Amniotic stem cell (primary cell): ENCODE results near the gene PLVAP.
A peak's percentile ranks its signal among the peaks of the same experiment; 100 is the strongest.

Source experiments
- DNase-seq: peaks from one replicate; lab custom pipeline; 2025; lab: John Stamatoyannopoulos, UW

The PLVAP gene, protein sequence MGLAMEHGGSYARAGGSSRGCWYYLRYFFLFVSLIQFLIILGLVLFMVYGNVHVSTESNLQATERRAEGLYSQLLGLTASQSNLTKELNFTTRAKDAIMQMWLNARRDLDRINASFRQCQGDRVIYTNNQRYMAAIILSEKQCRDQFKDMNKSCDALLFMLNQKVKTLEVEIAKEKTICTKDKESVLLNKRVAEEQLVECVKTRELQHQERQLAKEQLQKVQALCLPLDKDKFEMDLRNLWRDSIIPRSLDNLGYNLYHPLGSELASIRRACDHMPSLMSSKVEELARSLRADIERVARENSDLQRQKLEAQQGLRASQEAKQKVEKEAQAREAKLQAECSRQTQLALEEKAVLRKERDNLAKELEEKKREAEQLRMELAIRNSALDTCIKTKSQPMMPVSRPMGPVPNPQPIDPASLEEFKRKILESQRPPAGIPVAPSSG

DNA sequence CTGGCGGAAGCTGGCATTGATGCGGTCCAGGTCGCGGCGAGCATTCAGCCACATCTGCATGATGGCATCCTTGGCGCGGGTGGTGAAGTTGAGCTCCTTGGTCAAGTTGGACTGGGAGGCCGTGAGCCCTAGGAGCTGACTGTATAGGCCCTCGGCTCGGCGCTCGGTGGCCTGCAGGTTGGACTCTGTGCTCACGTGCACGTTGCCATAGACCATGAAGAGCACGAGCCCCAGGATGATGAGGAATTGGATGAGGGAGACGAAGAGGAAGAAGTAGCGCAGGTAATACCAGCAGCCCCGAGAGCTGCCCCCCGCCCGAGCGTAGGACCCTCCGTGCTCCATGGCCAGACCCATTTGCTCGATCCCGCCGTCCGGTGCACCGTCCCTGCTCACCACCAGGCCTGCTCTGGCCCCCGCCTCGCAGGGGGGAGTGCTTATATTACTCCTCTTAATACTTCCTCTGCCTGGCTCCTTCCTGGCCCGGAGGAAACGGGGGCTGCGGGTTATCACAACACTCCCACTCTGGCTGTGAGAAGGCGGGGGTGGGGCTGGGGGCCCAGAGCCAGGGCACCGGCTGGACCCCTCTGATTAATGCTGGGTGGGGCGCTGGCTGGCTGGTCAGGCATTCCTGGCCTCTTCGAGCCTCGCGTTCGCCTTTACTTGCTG is at the start of gene PLVAP:
TSS of gene PLVAP (minus strand) at position 408 of the 666 bp plus-strand sequence. CDS start at position 354, 54 bp downstream.
- no peak for DNase-seq

DNA sequence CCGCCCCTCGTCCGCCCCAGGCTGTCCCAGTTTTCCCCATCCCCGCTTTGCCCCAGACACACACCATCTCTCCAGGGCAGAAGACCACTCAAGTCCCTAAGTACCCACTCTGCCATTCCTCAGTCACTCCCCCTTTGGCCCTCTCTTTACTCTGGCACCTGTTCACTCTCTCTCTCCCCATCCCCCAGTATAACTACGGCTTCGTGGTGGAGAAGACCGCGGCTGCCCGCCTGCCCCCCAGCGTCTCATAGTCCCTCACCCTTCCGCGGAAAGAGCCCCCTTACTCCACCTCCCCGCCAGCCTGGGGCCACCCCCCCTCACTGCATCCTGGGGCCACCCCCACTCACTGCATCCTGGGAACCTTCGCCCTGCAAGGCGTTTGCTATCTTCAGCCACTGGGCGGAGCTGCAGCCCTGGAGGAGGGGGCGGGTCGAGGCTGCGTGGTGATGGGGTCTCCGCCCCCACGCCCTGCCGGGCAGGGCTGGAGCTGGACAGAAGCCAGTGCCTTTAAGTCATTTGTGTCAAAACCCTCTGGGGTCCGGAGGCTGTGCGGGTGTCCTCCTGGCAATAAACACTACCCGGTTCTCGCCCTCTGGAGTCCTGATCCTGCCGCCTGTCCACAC is 47.7 kb upstream of the PLVAP start:
- DNase-seq, result no peak

DNA sequence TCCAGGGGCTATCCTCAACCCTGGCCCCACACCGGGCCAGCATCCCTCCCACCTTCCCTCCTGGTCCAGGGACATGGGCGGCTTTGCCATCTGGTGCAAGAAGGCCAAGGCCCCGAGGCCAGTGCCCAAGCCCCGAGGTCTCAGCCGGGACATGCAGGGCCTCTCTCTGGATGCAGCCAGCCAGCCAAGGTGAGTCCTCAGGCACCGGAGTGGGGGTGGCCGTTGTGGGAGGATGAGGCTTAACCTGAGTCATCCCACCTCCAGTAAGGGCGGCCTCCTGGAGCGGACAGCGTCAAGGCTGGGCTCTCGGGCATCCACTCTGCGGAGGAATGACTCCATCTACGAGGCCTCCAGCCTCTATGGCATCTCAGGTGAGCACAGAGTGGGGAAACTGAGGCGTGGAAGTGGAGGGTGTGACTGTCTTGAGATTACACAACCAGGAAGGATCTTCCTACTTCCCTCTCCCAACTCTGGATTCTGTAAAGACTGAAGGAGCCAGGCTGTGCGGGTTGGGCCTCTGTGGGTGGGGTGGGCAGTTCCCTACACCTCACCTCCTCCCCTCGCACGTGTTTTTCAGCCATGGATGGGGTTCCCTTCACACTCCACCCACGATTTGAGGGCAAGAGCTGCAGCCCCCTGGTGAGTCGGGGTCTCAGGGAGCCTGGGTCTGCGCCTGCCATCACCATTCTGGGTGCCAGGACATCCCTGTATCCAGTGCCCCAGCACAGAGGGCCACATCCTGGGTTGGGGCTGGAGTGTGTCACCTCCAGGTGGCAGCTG is 46.5 kb upstream of the PLVAP start:
- no peak for DNase-seq

DNA sequence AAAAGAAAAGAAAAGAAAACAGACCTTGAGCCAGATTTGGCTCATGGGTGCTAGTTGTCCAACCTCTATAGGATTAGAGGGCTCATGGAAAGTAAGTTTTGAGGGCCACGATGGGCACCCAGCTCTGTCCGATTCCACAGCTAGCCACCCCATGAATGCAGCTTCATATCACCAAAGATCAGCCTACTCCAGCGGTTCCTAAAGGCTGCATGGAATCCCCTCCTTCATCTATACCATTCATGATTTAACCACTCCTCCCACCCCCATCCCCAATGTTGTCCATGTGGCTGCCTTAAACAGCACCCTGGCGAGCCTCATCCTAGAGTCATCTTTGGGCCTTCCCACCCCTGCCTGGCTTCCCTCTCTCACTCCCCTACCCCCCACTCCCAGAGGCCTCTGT is 44.8 kb upstream of the PLVAP start:
- DNase-seq, result no peak

DNA sequence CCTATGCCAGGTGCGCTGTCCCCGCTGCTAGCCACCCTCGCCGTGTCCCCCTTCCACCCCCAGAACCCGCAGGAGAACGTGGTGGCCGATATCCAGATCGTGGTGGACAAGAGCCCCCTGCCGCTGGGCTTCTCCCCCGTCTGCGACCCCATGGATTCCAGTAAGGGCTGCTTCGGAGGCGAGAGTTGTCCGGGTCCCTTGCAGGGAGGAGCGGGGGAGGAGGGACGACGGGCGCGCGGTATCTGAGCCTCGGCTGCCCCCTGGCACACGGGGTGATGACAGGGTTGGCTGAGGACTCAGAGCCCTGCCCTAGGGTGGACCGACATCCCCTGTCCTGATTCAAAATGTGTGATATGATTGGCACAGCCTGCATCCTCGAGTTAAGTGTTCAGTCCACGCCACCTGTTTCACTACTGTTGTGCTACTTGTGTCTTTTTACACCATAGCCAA is 43.4 kb upstream of the PLVAP start:
- no peak for DNase-seq

DNA sequence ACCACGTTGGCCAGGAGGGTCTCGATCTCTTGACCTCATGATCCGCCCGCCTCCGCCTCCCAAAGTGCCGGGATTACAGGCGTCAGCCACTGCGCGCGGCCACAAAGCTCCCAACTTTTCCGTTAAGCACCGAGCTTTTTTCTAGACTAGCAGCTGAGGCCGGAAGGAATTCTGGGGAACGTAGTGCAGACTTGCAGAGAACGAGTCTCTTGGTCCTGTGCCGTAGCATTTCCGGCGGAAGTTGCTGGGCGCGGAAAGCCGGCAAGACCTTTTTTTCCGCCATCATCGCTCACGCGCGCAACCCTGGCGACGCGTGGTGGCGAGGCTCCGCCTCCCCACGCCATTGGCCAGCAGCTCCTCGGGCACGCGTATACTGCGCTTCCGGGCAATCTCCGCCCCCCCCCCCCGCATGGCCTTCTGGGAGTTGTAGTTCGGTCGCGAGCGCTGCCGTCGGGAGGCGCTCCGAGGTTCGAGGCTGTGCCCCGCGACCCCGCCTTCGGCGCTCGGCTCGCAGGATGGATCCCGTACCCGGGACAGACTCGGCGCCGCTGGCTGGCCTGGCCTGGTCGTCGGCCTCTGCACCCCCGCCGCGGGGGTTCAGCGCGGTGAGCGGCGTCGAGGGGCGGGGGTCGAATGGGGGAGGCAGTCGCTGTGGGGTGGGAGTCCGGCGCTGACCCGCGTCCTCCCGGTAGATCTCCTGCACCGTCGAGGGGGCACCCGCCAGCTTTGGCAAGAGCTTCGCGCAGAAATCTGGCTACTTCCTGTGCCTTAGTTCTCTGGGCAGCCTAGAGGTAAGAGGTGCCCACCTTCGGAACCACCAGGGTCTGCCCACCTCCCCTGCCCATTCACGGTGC is 42.7 kb upstream of the PLVAP start, which contains the start of gene MVB12A:
TSS of gene MVB12A (plus strand) at position 427 of the 854 bp plus-strand sequence. CDS start at position 516, 89 bp downstream.
- peak; percentile 96 for DNase-seq

DNA sequence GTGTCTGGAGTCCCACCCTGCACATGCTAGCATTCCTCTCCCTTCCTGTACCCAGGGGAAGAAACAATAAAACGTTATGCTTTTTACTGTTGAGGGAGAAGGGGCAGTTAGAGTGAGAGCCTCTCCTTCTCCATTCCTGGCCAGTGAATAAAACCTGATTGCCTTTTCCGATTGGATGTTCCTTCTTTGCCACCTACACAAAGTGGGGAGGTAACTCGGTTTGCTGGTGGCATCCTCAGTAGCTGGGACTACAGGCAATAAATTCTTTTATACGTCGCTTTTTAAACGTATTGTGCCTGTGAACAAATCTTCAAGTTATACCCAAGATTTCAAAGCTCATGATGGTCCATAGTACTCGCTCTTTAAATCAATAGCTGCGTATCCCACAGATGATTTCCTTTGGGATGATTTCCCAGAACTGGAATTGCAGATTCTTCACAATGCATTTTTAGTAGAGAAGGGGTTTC is 42.0 kb upstream of the PLVAP start:
- DNase-seq, result no peak

DNA sequence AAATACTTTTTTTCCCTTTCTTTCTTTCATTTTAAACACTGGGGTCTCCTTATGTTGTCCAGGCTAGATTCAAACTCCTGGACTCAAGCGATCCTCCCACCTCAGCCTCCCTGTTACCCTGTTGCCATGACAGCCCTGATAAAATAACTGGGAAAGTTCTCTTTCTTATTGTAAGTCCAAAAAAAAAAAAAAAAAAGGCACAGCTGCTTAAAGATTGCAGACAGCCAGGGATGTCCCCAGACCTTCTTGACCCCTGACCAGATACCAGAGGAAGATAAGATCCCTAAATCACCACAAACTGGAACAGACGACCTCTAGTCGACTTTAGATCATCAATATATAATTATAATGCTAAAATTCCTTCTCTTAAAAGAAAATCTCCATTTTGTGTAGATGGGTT is 41.6 kb upstream of the PLVAP start:
- DNase-seq, result no peak

DNA sequence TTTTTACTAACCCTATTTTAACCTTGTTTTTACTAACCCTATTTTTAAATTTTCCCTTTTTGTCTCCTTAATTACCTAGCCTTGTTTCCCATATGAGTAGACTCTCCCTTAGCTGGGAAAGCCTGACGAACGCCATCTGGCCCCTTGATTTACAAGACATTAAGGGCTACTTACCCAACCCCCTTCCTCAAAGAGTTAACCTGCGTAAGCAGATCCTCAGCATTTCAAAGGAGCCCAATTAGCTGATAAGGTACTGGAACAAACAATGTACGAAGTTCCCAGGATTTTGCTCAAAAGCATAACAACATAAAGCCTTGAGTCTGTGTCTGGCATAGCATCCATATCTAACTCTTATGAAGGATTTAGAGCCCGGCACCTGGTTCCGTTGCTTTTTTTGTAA is 38.0 kb upstream of the PLVAP start:
- DNase-seq, result no peak

DNA sequence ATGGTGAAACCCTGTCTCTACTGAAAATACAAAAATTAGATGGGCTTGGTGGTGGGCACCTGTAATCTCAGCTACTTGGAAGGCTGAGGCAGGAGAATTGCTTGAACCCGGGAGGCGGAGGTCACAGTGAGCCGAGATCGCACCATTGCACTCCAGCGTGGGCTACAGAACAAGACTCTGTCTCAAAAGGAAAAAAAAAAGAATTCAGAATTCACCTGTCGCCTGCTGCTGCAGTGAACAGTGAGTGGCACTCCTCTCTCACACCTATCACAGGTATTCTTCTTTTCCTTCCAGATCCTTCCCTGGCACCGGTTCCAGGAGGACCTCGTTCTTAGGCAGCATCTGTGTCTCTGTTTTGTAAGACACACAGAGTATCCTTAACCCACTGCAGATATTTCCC is 37.0 kb upstream of the PLVAP start:
- no peak for DNase-seq

DNA sequence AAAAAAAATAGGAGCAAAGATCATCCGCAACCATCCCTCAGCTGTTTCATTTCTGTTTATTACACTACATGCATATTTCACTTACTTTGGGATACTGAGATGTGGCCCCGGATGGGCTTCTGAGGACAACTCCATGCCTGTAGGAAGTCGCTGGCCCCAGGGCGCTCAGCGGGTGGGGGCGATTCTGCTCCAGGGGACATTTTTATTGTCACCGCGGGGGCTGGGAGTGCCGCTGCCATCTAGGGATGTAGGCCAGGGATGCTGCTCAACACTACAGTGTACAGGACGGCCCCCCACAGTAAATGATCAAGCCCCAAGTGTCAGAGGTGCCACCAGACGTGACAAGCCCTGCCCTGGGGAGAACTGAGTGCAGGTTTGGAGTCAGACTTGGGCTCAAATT is 34.7 kb upstream of the PLVAP start:
- DNase-seq, result no peak

DNA sequence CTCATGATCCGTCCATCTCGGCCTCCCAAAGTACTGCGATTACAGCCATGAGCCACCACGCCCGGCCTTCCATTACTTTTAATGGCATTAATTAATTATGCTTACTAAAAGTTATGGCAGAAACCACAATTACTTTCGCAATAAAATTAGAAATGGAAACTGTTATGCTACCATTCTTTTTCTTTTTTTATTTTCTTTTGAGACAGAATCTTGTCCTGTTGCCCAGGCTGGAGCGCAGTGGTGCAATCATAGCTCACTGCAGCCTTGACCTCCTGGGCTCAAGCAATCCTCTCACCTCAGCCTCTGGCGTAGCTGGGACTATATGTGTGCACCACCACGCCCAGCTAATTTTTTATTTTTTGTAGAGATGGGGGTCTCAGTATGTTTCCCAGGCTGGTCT is 32.8 kb upstream of the PLVAP start:
- no peak for DNase-seq

DNA sequence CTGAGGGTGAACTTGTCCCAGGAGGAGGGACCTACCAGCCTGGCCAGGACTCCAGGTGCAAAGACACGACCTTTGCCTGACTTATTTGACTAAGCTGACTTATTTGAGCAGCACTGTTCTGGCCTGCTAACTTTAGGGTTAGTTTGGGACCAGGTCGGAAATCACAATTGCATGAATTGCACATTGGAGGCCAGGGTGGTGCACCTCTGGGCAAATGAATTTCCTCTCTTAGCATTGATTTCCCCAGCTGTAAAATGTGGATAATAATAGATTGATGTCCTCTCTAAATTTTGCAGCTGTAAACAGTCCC is 29.7 kb upstream of the PLVAP start:
- DNase-seq, result no peak

DNA sequence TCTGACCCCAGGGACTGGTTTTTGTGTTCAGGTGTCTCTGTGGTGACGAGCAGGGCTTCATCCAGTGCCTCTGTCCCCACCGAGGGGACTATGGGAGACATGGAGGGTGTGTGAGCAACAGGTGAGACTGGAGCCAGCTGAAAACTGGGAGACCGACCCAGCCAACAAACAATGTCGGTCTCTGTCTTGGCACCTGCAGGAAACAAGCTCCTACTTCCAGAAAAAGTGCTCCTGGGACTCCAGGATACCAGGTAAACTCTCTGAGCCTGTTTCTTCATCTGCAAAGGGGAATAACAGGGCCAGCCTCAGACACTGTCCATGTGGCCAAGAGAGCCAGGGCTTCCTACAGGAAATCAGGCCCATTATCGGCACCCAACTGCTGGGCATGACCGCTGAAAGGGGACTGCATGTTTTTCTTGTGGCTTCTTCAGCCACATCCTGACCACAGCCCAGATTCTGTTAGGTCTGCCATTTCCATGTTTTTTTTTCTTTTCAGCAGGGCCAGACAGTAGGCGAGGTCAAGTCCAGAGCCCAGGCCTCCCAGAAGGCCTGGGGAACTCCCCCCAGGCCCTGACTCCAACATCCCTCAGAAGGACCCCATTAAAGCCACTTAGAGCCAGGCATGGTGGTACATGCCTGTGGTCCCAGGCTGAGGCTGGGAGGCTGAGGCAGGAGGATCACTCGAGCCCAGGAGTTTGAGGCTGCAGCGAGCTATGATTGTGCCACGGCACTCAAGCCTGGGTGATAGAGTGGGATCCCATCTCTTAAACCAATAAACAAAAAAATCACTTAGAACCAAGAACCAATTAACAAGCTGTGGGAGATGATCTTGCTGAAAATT is 29.1 kb upstream of the PLVAP start:
- DNase-seq, result no peak

DNA sequence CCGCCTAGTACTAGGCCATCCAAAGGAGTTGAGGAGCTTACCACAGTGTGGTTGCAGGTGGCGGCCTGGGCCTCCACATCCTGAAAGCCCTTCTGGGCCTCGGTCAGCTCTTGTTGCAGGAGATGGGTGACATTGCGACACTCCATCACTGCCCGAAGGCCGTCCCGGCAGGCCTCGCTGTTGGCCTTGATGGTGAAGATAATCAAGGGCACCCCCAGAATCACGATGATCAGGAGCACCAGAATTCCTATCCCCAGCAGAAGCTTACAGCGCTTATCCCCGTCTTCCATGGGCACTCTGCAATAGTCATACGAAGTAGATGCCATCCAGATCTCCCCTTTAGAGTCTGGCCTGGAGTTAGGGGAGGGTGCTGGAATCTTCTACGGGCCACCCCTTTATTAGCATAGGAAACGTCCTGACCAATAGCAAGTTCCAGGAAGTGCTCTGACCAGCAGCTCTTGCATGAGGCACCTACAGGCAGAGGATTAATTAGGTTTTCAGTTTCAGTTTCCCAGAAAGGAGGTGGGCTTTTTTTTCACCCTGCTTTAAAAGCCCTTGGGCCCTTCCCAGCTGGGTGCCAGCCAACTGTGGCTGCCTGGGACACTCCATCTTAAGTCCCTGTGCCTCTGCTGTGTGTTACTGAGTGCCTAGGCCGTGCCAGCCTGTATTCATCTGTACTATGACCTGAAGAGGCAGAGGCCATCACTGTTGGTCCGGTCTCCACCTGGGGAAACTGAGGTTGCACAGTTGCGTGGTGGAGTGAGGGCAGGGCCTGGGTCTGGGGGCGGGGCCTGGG is 28.3 kb upstream of the PLVAP start, which contains the start of gene BST2:
TSS of gene BST2 (minus strand) at position 381 of the 796 bp plus-strand sequence. CDS start at position 326, 55 bp downstream.
- DNase-seq, result no peak

DNA sequence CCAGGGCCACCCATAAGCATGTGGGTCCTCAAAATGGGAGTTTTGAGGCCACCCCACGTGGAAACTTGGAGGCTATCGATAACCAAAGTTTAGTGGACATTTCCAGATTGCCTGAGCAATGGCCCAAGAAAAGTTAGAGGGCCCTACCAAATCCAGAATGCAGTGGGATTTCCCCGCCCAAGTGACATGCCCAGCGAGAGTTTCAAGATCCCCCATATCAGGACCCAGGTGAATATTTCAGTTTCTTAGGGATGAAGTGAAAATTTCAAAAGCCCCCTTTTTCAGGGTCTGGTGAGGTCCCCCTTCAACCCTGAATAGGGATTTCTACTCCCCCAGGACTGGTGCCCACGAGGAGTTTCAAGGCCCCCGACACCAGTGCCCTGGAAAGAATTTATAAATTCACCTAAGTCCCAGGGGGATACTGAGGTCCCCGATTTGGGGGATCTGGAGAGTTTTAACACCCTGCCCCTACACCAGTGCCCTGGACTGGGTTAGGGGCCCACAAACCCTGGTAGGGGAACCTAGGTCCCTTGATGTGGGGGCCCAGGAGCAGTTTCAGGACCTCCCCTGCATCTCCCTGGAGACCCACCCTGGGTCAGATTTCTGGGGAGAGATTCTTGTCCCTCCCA is 27.6 kb upstream of the PLVAP start:
- DNase-seq, result no peak

DNA sequence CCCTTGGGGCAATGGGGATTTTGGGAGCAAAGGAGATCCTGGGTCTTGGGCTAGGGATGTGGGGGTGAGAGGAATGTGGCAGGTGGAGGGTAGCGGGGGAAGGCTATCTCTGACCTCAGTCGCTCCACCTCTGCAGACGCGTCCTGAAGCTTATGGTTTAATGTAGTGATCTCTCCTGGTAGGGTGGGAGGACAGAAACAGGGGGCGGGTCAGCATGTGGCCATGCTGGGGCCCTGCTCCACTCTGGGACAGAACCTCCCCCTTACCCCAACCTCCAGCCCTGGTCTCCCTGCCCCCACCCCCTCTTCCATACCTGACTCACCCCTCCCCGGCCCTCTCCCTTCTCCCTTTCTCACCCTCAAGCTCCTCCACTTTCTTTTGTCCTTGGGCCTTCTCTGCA is 26.9 kb upstream of the PLVAP start:
- DNase-seq, result no peak

DNA sequence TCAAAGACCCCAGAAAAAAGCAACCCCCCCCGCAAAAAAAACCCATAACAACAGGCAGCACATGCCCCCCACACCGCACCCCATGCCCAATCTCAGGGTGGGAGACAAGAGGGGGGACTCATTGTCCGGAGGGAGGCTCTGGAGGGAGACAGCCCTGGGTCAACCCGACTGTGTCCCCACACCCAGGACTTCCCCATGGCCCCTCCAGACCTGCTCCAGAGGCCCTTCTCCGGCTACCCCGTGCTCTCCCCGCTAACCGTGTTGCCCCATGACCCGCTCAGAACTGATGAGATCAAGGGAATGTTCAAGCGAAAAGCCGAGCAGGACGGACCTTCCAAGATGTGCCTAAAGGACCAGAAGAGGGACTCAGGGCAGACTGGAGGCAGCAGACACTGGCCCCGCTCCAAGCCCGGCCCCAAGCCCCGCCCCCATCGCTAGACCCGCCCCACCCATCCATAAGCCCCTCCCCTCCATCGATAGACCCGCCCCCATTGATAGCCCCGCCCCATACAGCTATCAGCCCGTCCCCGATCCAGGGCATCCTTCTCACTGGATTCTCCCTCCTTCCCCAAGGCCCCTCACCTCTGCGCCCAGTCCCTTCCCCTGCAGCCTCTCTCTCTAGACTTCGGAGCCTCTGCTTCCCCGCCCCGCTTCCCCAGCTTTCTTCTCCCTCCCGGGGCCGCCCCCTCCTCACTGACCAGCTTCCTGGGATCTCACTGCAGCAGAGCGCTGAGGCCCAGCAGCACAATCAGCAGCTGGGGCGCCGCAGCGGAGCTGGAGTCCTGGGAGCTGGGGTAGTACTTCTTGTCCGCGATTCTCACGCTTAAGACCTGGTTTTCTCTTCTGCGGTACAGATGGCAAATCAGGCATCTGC is 26.1 kb upstream of the PLVAP start:
- DNase-seq, result no peak
